HepG2 (cell line): ENCODE measurements around the gene COMMD1. TPM values are rescaled to one million over a fixed set of nuclear protein-coding genes. Genes with fewer than 3 reads are reported as not detected.

Experiments used
- ATAC-seq: fragments of 200-7000 bp; cut with Tn5 transposase; 3 replicates; pipeline ENCODE4 v1.9.1; 2020; ENCODE audit warnings: mild to moderate bottlenecking, moderate library complexity
- BruUV-seq: library from RNA; stranded (reverse); fragments of 400-500 nt; replicated peaks from 2 replicates; lab custom pipeline; 2021; lab: Mats Ljungman, UMichigan
- CTCF ChIA-PET: fragments of 300-600 bp; formaldehyde crosslinking; extraction: SDS; loops from one replicate; lab custom pipeline; 2021; ENCODE audit warnings: low total read pairs, inconsistent platforms, low intra/inter-chr PET ratio; lab: Yijun Ruan, JAX
- POLR2A ChIA-PET: fragments of 350-600 bp; sonication (Branson Sonifier 250); formaldehyde crosslinking; loops from one replicate; lab custom pipeline; 2020; ENCODE audit warnings: antibody characterized with exemption, inconsistent platforms; lab: Yijun Ruan, JAX
- DNase-seq: peaks from one replicate; pipeline ENCODE4 v3.0.0-alpha.2; 2015; ENCODE audit warnings: low spot score
- FAIRE-seq: peaks from 3 replicates; lab custom pipeline; 2011; peaks lifted over from hg19 to GRCh38; lab: Jason Lieb, UNC
- H2AFZ ChIP-seq: one replicate; pipeline ENCODE4 v1.6.1; 2011; ENCODE audit warnings: low read length, inconsistent platforms
- H3K27ac ChIP-seq: fragments of 300-600 bp; 3 replicates; pipeline ENCODE4 v1.8.0; 2011; ENCODE audit warnings: mixed run types, mild to moderate bottlenecking, mixed read lengths, low read length, inconsistent platforms; ENCODE audit not compliant: insufficient read depth; ENCODE audit errors: extremely low read length
- H3K27me3 ChIP-seq, 2 experiments: fragments of 200-600 bp in 1 of 2; 2 replicates in 1 of 2; 3 replicates in 1 of 2; pipeline versions ENCODE4 v1.6.0 to v1.8.0; 2011; ENCODE audit warnings: low read length in 2 of 2, mild to moderate bottlenecking in 2 of 2, moderate library complexity in 2 of 2, inconsistent platforms in 1 of 2; ENCODE audit not compliant: insufficient read depth in 2 of 2, control insufficient read depth in 1 of 2
- H3K36me3 ChIP-seq, 2 experiments: fragments of 200-600 bp in 1 of 2; replicated peaks in 1 of 2; 2 replicates in 1 of 2; 3 replicates in 1 of 2; pipeline versions ENCODE4 v1.5.1 to v1.8.0; 2011; ENCODE audit warnings: low read length in 2 of 2, inconsistent platforms in 1 of 2; ENCODE audit not compliant: insufficient read depth in 2 of 2, control insufficient read depth in 1 of 2
- H3K4me1 ChIP-seq: 2 replicates; pipeline ENCODE4 v1.5.1; 2012; ENCODE audit warnings: low read length, inconsistent platforms; ENCODE audit not compliant: insufficient read depth
- H3K4me2 ChIP-seq: 2 replicates; pipeline ENCODE4 v1.6.0; 2011; ENCODE audit warnings: low read depth, low read length, inconsistent platforms
- H3K4me3 ChIP-seq, 3 experiments: fragments of 200-600 bp in 1 of 3; sonication (generic), shearing (Covaris generic) in 1 of 3; replicated peaks in 1 of 3; 2 replicates each; pipeline ENCODE4 v1.5.1; 2011 to 2016; ENCODE audit warnings: low read length in 3 of 3, inconsistent platforms in 2 of 3, low read depth in 2 of 3, mild to moderate bottlenecking in 2 of 3, control low read depth in 1 of 3, mixed read lengths in 1 of 3; ENCODE audit not compliant: insufficient read depth in 1 of 3
- H3K79me2 ChIP-seq: one replicate; pipeline ENCODE4 v1.6.1; 2011; ENCODE audit warnings: low read length, inconsistent platforms; ENCODE audit not compliant: insufficient read depth
- H3K9ac ChIP-seq: 2 replicates; pipeline ENCODE4 v1.6.0; 2011; ENCODE audit warnings: mild to moderate bottlenecking, low read depth, low read length, inconsistent platforms; ENCODE audit not compliant: insufficient read depth
- H3K9me3 ChIP-seq: 2 replicates; pipeline ENCODE4 v1.5.1; 2012; ENCODE audit warnings: mild to moderate bottlenecking, low read length
- H4K20me1 ChIP-seq: 2 replicates; pipeline ENCODE4 v1.6.0; 2011; ENCODE audit warnings: inconsistent platforms, mild to moderate bottlenecking, low read length, moderate library complexity; ENCODE audit not compliant: insufficient read depth
- HNF1A ChIP-seq, 2 experiments: sonication (generic) in 1 of 2; formaldehyde crosslinking in 1 of 2; IDR thresholded peaks; 2 replicates each; pipeline versions ENCODE4 v1.4.0 to v1.6.1; 2016 to 2020; ENCODE audit warnings: borderline replicate concordance in 1 of 2, low read depth in 1 of 2, mild to moderate bottlenecking in 1 of 2, missing genetic modification reagents in 1 of 2
- HNF4A ChIP-seq: sonication (generic); formaldehyde crosslinking; IDR thresholded peaks from 2 replicates; pipeline ENCODE4 v1.4.0; 2020; ENCODE audit warnings: missing genetic modification reagents
- PAXIP1 ChIP-seq: sonication (generic); formaldehyde crosslinking; conservative IDR thresholded peaks from 2 replicates; pipeline ENCODE4 v1.4.0; 2020; ENCODE audit warnings: mild to moderate bottlenecking, missing genetic modification reagents, moderate library complexity
- SYNCRIP ChIP-seq: fragments of 200-400 bp; formaldehyde crosslinking; IDR thresholded peaks from 2 replicates; pipeline ENCODE4 v1.6.1; 2018; ENCODE audit warnings: mild to moderate bottlenecking, low read depth, low read length; ENCODE audit not compliant: insufficient read depth
- ZNF235 ChIP-seq: sonication (generic); formaldehyde crosslinking; IDR thresholded peaks from 2 replicates; pipeline ENCODE4 v1.8.1; 2023; ENCODE audit warnings: mild to moderate bottlenecking, missing genetic modification reagents, borderline replicate concordance
- ZNF549 ChIP-seq: sonication (generic); formaldehyde crosslinking; IDR thresholded peaks from 2 replicates; pipeline ENCODE4 v1.5.0; 2020; ENCODE audit warnings: missing genetic modification reagents
- ZNF567 ChIP-seq: sonication (generic); formaldehyde crosslinking; IDR thresholded peaks from 2 replicates; pipeline ENCODE4 v1.8.1; 2023; ENCODE audit warnings: mild to moderate bottlenecking, missing genetic modification reagents, borderline replicate concordance
- whole genome bisulfite sequencing: methylation state at CpG from one replicate; pipeline ENCODE4 v1.1.6; 2017; ENCODE audit warnings: low lambda C conversion rate; 5-methylcytosine and 5-hydroxymethylcytosine counted together
- in situ Hi-C: cut with HindIII; loops from 2 replicates; pipeline ENCODE4 v1.10.0; 2017; ENCODE audit warnings: low pct_unique_long_range_greater_than_20kb; ENCODE audit not compliant: extremely low pct_ligation_motif_present
- intact Hi-C: fragments of 100-400 bp; cut with micrococcal nuclease; formaldehyde crosslinking; loops from one replicate; pipeline ENCODE4 v1.10.0; 2022; ENCODE audit not compliant: unreplicated experiment
- polyA plus RNA-seq, 8 experiments: library from polyadenylated mRNA; depleted of rRNA in 3 of 8; stranded (reverse) in 7 of 8; unstranded in 1 of 8; fragments of >200 nt; fragmentation: Illumina TruSeq in 4 of 8; extraction: Trizol in 4 of 8; gene quantifications; 2 replicates each; pipeline versions ENCODE4 v1.2.1 to v1.2.3, GENCODE V29; 2011 to 2016; ENCODE audit warnings: low read depth in 4 of 8, missing spikeins in 1 of 8, mixed read lengths in 1 of 8; ENCODE audit not compliant: insufficient read depth in 1 of 8
- total RNA-seq, 5 experiments: library from RNA; depleted of rRNA; stranded (reverse); fragments of >200 nt; fragmentation: Illumina TruSeq; extraction: Trizol; gene quantifications; 2 replicates each; pipeline ENCODE4 v1.2.3, GENCODE V29; 2016; ENCODE audit warnings: low read depth in 1 of 5

The COMMD1 gene
- total and polyA plus RNA-seq, 2 of the 13 experiments (the other 11 are each of a cell fraction or from before 2014, with no cell fraction given): 25.7 to 105 TPM

- H3K4me3 ChIP-seq: no peak overlapping the region
- intact Hi-C loops: no loop called here
- H3K4me1 ChIP-seq: peaks cover 13% of the 10 kb centered on the region
- ChIA-PET POLR2A (no interaction called here), CTCF (no interaction called here)
- H3K4me2 ChIP-seq: no peak overlapping the region
- DNase-seq (no peak), ATAC-seq (peak; percentile 75), FAIRE-seq (peak; percentile 66)
- no peaks in the 10 kb centered on the region for H3K27me3 ChIP-seq
- WGBS: 56% methylated on average over 4 of the region's 4 CpGs
- in situ Hi-C loops: no loop called here
- no TSS peak for BruUV-seq
- TF ChIP-seq ZNF235 (CRISPR knock-in tag): no peak
- 0 out of 2 replicates have a peak, but pooled peaks have one; percentile 20 for TF ChIP-seq PAXIP1 (CRISPR knock-in tag)
- TF ChIP-seq HNF4A (CRISPR knock-in tag): peak; percentile 36; the same call in 1 of the 2 replicates
- H3K9ac ChIP-seq: no peak overlapping the region
- no peak overlapping the region for H2AFZ ChIP-seq
- no peaks in the 10 kb centered on the region for H3K9me3 ChIP-seq
- no peaks in the 10 kb centered on the region for H4K20me1 ChIP-seq
- no peak overlapping the region for H3K27ac ChIP-seq
- no peaks in the 10 kb centered on the region for H3K79me2 ChIP-seq
- no peaks in the 10 kb centered on the region for H3K36me3 ChIP-seq
These were observed 205.0 kb downstream of the COMMD1 start for GRCh38 chr2:62110415-62111025.

GRCh38 chr2:62112179-62112578, 206.7 kb downstream of the COMMD1 start:
- Histone ChIP-seq H3K79me2 (no peaks in the 10 kb centered on the region), H3K4me1 (peaks cover 13% of the 10 kb centered on the region), H2AFZ (no peak overlapping the region), H3K27me3 (no peaks in the 10 kb centered on the region), H3K4me3 (no peak overlapping the region), H3K9me3 (no peaks in the 10 kb centered on the region), H3K4me2 (no peak overlapping the region), H4K20me1 (no peaks in the 10 kb centered on the region), H3K27ac (no peak overlapping the region), H3K36me3 (no peaks in the 10 kb centered on the region), H3K9ac (no peak overlapping the region)
- intact Hi-C loops: no loop called here
- DNase-seq (no peak), FAIRE-seq (no peak), ATAC-seq (no peak)
- POLR2A ChIA-PET: no interaction called here
- CTCF ChIA-PET: no interaction called here
- WGBS: 95% methylated on average over 2 of the region's 2 CpGs
- in situ Hi-C loops: no loop called here
- no TSS peak for BruUV-seq
- TF ChIP-seq HNF1A (IDR thresholded peaks at IDR 0.05; ENCODE audit: low read depth): no peak
- TF ChIP-seq HNF1A (CRISPR knock-in tag; IDR thresholded peaks at IDR 0.05; ENCODE audit: borderline replicate concordance): no peak
- no peak for TF ChIP-seq ZNF567
- TF ChIP-seq SYNCRIP: no peak
- no peak for TF ChIP-seq ZNF549 (CRISPR knock-in tag)
